Activated CD4-positive, alpha-beta T cell treated with anti-CD3 and anti-CD28 coated beads, Interleukin-2, Interleukin-4, amounts not matched to agents 100 ng/mL and 50 ng/mL, durations not matched to agents 16 hours and 8 hours (primary cell): ENCODE results near the gene SEC23B.
"Not testable (repeated sequence)": the region's sequence is repeated elsewhere in the genome, so short reads cannot be mapped to it uniquely, and the experiment has no call there.

Source experiments
- DNase-seq: peaks from one replicate; pipeline ENCODE4 v3.0.0-alpha.2; 2020; ENCODE audit warnings: low spot score

Gene SEC23B

GRCh38 chr20:18526761-18527160, 19.0 kb downstream of the SEC23B start:
- DNase-seq, result not testable (repeated sequence)

GRCh38 chr20:18527339-18527738, 19.6 kb downstream of the SEC23B start:
- DNase-seq, result no peak

GRCh38 chr20:18527836-18528235, 20.1 kb downstream of the SEC23B start:
- no peak for DNase-seq

GRCh38 chr20:18529041-18529440, 21.3 kb downstream of the SEC23B start:
- no peak for DNase-seq

GRCh38 chr20:18532626-18533025, 24.9 kb downstream of the SEC23B start:
- DNase-seq, result no peak

- no peak for DNase-seq
These were observed 25.8 kb downstream of the SEC23B start for GRCh38 chr20:18533491-18533890.

- DNase-seq, result no peak
These were observed 26.4 kb downstream of the SEC23B start for GRCh38 chr20:18533978-18534644.

- no peak for DNase-seq
These were observed 29.9 kb downstream of the SEC23B start for GRCh38 chr20:18537651-18538050.

- DNase-seq, result no peak
These were observed 34.0 kb downstream of the SEC23B start for GRCh38 chr20:18541741-18542140.

- no peak for DNase-seq
These were observed 35.5 kb downstream of the SEC23B start for GRCh38 chr20:18543216-18543615.

GRCh38 chr20:18543932-18544331, 36.2 kb downstream of the SEC23B start:
- no peak for DNase-seq

GRCh38 chr20:18545566-18545965, 37.8 kb downstream of the SEC23B start:
- no peak for DNase-seq

- DNase-seq, result no peak
These were observed 40.7 kb downstream of the SEC23B start for GRCh38 chr20:18548465-18548864.

- DNase-seq, result no peak
These were observed 46.0 kb downstream of the SEC23B start for GRCh38 chr20:18553746-18554145.

GRCh38 chr20:18566892-18567738, 59.4 kb downstream of the SEC23B start, which contains the start of gene SMIM26:
Gene SMIM26 (plus strand): TSS chr20:18567432. CDS start chr20:18567479, 47 bp downstream.
- peak; percentile 97 for DNase-seq

GRCh38 chr20:18567739-18568091, 60.0 kb downstream of the SEC23B start:
- no peak for DNase-seq

GRCh38 chr20:18571009-18571408, 63.3 kb downstream of the SEC23B start:
- DNase-seq, result no peak

- no peak for DNase-seq
These were observed 63.8 kb downstream of the SEC23B start for GRCh38 chr20:18571578-18571977.

- DNase-seq, result no peak
These were observed 70.2 kb downstream of the SEC23B start for GRCh38 chr20:18577942-18578341.

GRCh38 chr20:18578581-18578980, 70.8 kb downstream of the SEC23B start:
- DNase-seq, result no peak

- no peak for DNase-seq
These were observed 72.3 kb downstream of the SEC23B start for GRCh38 chr20:18580012-18580411.

GRCh38 chr20:18585134-18585533, 77.4 kb downstream of the SEC23B start:
- DNase-seq, result no peak
